ENCODE measurements around the gene SHISA2. TPM values are rescaled to one million over a fixed set of nuclear protein-coding genes. Genes with fewer than 3 reads are reported as not detected.

The SHISA2 gene
- total RNA-seq, 1 donor from 2014 or later: not detected

GRCh38 chr13:26011208-26011573 lies 40.6 kb downstream of the SHISA2 start:
- no peaks in the 10 kb centered on the region for H3K36me3 ChIP-seq
- TF ChIP-seq POLR2AphosphoS5 (IDR thresholded peaks at IDR 0.05; ENCODE audit: insufficient read depth in 1 of 2, low read depth in 1 of 2): no peak
- TF ChIP-seq POLR2A (IDR thresholded peaks at IDR 0.05): no peak
- no peak for TF ChIP-seq CTCF (IDR thresholded peaks at IDR 0.05)
- H3K27ac ChIP-seq: no peak overlapping the region
- intact Hi-C loops (cut with DNase I): no loop called here
- H3K27me3 ChIP-seq: no peaks in the 10 kb centered on the region
- no peaks in the 10 kb centered on the region for H3K9me3 ChIP-seq
- DNase-seq (ENCODE audit: extremely low spot score in 2 of 2): peak in 1 of 2 donors; percentile 60
- H3K4me3 ChIP-seq: no peak overlapping the region
- H3K4me1 ChIP-seq: no peaks in the 10 kb centered on the region

- no peak for DNase-seq (ENCODE audit: extremely low spot score in 2 of 2)
- H3K4me3 ChIP-seq: no peak overlapping the region
- H3K27me3 ChIP-seq: no peaks in the 10 kb centered on the region
- TF ChIP-seq CTCF (IDR thresholded peaks at IDR 0.05): no peak
- no peak for TF ChIP-seq POLR2AphosphoS5 (IDR thresholded peaks at IDR 0.05; ENCODE audit: insufficient read depth in 1 of 2, low read depth in 1 of 2)
- TF ChIP-seq POLR2A (IDR thresholded peaks at IDR 0.05): no peak
- H3K4me1 ChIP-seq: no peaks in the 10 kb centered on the region
- intact Hi-C loops (cut with DNase I): no loop called here
- H3K27ac ChIP-seq: no peak overlapping the region
- no peaks in the 10 kb centered on the region for H3K9me3 ChIP-seq
- no peaks in the 10 kb centered on the region for H3K36me3 ChIP-seq
These were observed 41.2 kb downstream of the SHISA2 start for GRCh38 chr13:26010487-26011207.

GRCh38 chr13:26007261-26008125 lies 44.3 kb downstream of the SHISA2 start:
- intact Hi-C loops (cut with DNase I): no loop called here
- no peak for DNase-seq (ENCODE audit: extremely low spot score in 2 of 2)
- Histone ChIP-seq H3K4me1 (no peaks in the 10 kb centered on the region), H3K27me3 (no peaks in the 10 kb centered on the region), H3K27ac (no peak overlapping the region), H3K9me3 (no peaks in the 10 kb centered on the region), H3K36me3 (no peaks in the 10 kb centered on the region), H3K4me3 (no peak overlapping the region)
- TF ChIP-seq CTCF (IDR thresholded peaks at IDR 0.05) (no peak), POLR2A (IDR thresholded peaks at IDR 0.05) (no peak), POLR2AphosphoS5 (IDR thresholded peaks at IDR 0.05; ENCODE audit: insufficient read depth in 1 of 2, low read depth in 1 of 2) (no peak)

Other genes with a start within 250 kb of the SHISA2 start
- gene RNF6, start 170.3 kb upstream of the SHISA2 start, total RNA-seq: 22.1 TPM
- gene CDK8, start 202.1 kb upstream of the SHISA2 start, total RNA-seq: 11.3 TPM

Data from vagina (tissue), 2 donors.